Endodermal cell (in vitro differentiated cells): ENCODE measurements around the gene LMNA. TPM values are rescaled to one million over a fixed set of nuclear protein-coding genes. Genes with fewer than 3 reads are reported as not detected.

ENCODE experiments used
- DNase-seq: peaks from one replicate; pipeline ENCODE4 v3.0.0-alpha.2; 2017
- H3K27ac ChIP-seq: 2 replicates; pipeline ENCODE4 v1.5.1; 2013; ENCODE audit warnings: mild to moderate bottlenecking, low read depth, low read length, moderate library complexity
- H3K27me3 ChIP-seq: 2 replicates; pipeline ENCODE4 v1.6.1; 2013; ENCODE audit warnings: mild to moderate bottlenecking, low read length, moderate library complexity; ENCODE audit not compliant: insufficient read depth, control insufficient read depth, poor library complexity, severe bottlenecking
- H3K36me3 ChIP-seq: 2 replicates; pipeline ENCODE4 v1.7.0; 2013; ENCODE audit warnings: mild to moderate bottlenecking, low read length, moderate library complexity; ENCODE audit not compliant: control insufficient read depth, insufficient read depth
- H3K4me1 ChIP-seq: one replicate; pipeline ENCODE4 v1.7.0; 2013; ENCODE audit warnings: low read length; ENCODE audit not compliant: control insufficient read depth, insufficient read depth
- H3K4me3 ChIP-seq: 2 replicates; pipeline ENCODE4 v1.5.1; 2013; ENCODE audit warnings: mild to moderate bottlenecking, low read length, moderate library complexity
- H3K9ac ChIP-seq: 2 replicates; pipeline ENCODE4 v1.6.1; 2013; ENCODE audit warnings: mild to moderate bottlenecking, low read length, moderate library complexity; ENCODE audit not compliant: poor library complexity, severe bottlenecking; ENCODE audit errors: extremely low read depth
- H3K9me3 ChIP-seq: 2 replicates; pipeline ENCODE4 v1.6.1; 2013; ENCODE audit warnings: mild to moderate bottlenecking, low read length, moderate library complexity; ENCODE audit not compliant: control insufficient read depth
- H3K27ac Mint-ChIP-seq: 2 replicates; pipeline ENCODE4 v1.8.0; 2020; ENCODE audit warnings: mixed read lengths
- H3K27me3 Mint-ChIP-seq: 2 replicates; pipeline ENCODE4 v1.8.0; 2021; ENCODE audit warnings: mild to moderate bottlenecking, mixed read lengths; ENCODE audit not compliant: insufficient read depth
- H3K36me3 Mint-ChIP-seq: 2 replicates; pipeline ENCODE4 v1.8.0; 2020; ENCODE audit warnings: low read depth, mixed read lengths
- H3K4me1 Mint-ChIP-seq: 2 replicates; pipeline ENCODE4 v1.8.0; 2020; ENCODE audit warnings: mixed read lengths
- H3K4me3 Mint-ChIP-seq: 2 replicates; pipeline ENCODE4 v1.8.0; 2020; ENCODE audit warnings: mild to moderate bottlenecking, moderate library complexity, mixed read lengths
- H3K9me3 Mint-ChIP-seq: 2 replicates; pipeline ENCODE4 v1.8.0; 2020; ENCODE audit warnings: mild to moderate bottlenecking, mixed read lengths
- CTCF ChIP-seq: fragments of 200-600 bp; sonication (generic); conservative IDR thresholded peaks from 2 replicates; pipeline ENCODE4 v1.5.0; 2021; ENCODE audit warnings: antibody characterized with exemption, mild to moderate bottlenecking
- WGBS, 2 experiments: methylation state at CpG; one replicate each; pipeline versions ENCODE4 v1.1.5 to v1.1.7; 2013; ENCODE audit warnings: missing lambda C conversion rate in 2 of 2, mixed read lengths in 1 of 2; ENCODE audit not compliant: insufficient coverage in 1 of 2, insufficient read length in 1 of 2; 5-methylcytosine and 5-hydroxymethylcytosine counted together
- total RNA-seq, 2 donors: library from RNA; stranded (reverse); fragmentation: NEBNext Ultra II Directional in 1 of 2; extraction: Animal tissue kit (Norgen Biotek cat#: 25700) in 1 of 2; gene quantifications; 2 replicates in 1 of 2; 3 replicates in 1 of 2; pipeline ENCODE4 v1.2.1, GENCODE V29; 2021

LMNA gene
- total RNA-seq, 2 donors from 2014 or later, result 41.2 to 42.0 TPM

GRCh38 chr1:156150333-156151011, 36.0 kb downstream of the LMNA start:
- Histone ChIP-seq H3K4me3 (no peak overlapping the region), H3K9me3 (no peaks in the 10 kb centered on the region), H3K27ac (no peak overlapping the region), H3K36me3 (no peaks in the 10 kb centered on the region), H3K9ac (no peak overlapping the region), H3K4me1 (no peaks in the 10 kb centered on the region), H3K27me3 (no peaks in the 10 kb centered on the region)
- H3K36me3 Mint-ChIP-seq, result no peaks in the 10 kb centered on the region
- H3K9me3 Mint-ChIP-seq, result no peaks in the 10 kb centered on the region
- peak overlapping the region; percentile 31 for H3K4me3 Mint-ChIP-seq
- WGBS, 2 experiments, result 65% methylated on average over 10 of the region's 10 CpGs; no CpG with 5 or more reads in 1 of the 2 experiments
- H3K4me1 Mint-ChIP-seq, result peaks cover 47% of the 10 kb centered on the region
- no peak for TF ChIP-seq CTCF
- peaks cover 1% of the 10 kb centered on the region for H3K27me3 Mint-ChIP-seq
- DNase-seq, result no peak
- no peak overlapping the region for H3K27ac Mint-ChIP-seq

DNA sequence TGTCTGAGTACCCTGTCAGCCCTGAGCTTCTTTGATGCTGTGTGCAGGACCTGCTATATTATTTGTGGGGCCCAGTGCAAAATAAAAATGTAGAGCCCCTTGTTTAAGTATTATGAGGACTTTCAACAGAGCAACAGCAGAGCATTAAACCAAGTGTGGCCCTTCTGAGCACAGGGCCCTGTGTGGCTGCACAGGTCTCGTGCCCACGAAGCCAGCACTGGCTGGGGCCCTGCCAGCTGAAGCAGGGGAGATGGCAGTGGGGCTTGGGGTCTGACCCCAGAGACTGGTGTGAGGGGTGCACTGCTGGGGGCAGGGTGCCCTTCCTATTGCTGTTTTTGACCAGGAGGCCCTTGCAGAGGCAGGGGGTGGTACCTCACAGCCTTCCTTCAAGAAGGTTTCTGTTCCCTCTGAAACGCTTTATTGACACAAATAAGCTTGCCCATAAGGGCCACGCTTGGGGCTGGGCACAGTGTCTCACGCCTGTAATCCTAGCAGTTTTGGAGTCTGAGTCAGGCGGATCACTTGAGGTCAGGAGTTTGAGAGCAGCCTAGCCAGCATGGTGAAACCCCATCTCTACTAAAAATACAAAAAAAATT, 36.7 kb downstream of the LMNA start:
- no peak for DNase-seq
- H3K9ac ChIP-seq, result no peak overlapping the region

GRCh38 chr1:156152628-156153027, 38.1 kb downstream of the LMNA start:
- 91 to 93% methylated on average over 3 to 5 of the region's 5 CpGs for WGBS, 2 experiments
- Histone ChIP-seq H3K9me3 (no peaks in the 10 kb centered on the region), H3K9ac (no peak overlapping the region), H3K27ac (no peak overlapping the region), H3K4me3 (no peak overlapping the region), H3K27me3 (no peaks in the 10 kb centered on the region), H3K36me3 (no peaks in the 10 kb centered on the region), H3K4me1 (no peaks in the 10 kb centered on the region)
- peaks cover 1% of the 10 kb centered on the region for H3K27me3 Mint-ChIP-seq
- peaks cover 34% of the 10 kb centered on the region for H3K4me1 Mint-ChIP-seq
- no peak overlapping the region for H3K27ac Mint-ChIP-seq
- H3K9me3 Mint-ChIP-seq, result no peaks in the 10 kb centered on the region
- DNase-seq, result no peak
- no peaks in the 10 kb centered on the region for H3K36me3 Mint-ChIP-seq
- no peak overlapping the region for H3K4me3 Mint-ChIP-seq
- no peak for TF ChIP-seq CTCF

More for the DNA sequence above, 36.7 kb downstream of the LMNA start:
- no peaks in the 10 kb centered on the region for H3K36me3 Mint-ChIP-seq
- H3K27me3 ChIP-seq, result no peaks in the 10 kb centered on the region
- no peaks in the 10 kb centered on the region for H3K4me1 ChIP-seq
- no peak overlapping the region for H3K27ac Mint-ChIP-seq
- no peak overlapping the region for H3K4me3 ChIP-seq
- H3K4me3 Mint-ChIP-seq, result no peak overlapping the region
- H3K9me3 ChIP-seq, result no peaks in the 10 kb centered on the region
- H3K4me1 Mint-ChIP-seq, result peaks cover 44% of the 10 kb centered on the region
- H3K27ac ChIP-seq, result no peak overlapping the region
- WGBS, 2 experiments, result 84 to 96% methylated on average over 4 to 6 of the region's 6 CpGs
- no peaks in the 10 kb centered on the region for H3K9me3 Mint-ChIP-seq
- no peak for TF ChIP-seq CTCF
- H3K36me3 ChIP-seq, result no peaks in the 10 kb centered on the region
- H3K27me3 Mint-ChIP-seq, result peaks cover 1% of the 10 kb centered on the region
